ENCODE measurements around the gene DLG2.

DLG2 gene

GRCh38 chr11:84947070-84947469 lies 680.1 kb downstream of the DLG2 start:
- no peak overlapping the region for H3K4me2 ChIP-seq (ENCODE audit: low read length)
- no peak overlapping the region for H3K4me3 ChIP-seq (ENCODE audit: low read length)
- H4K20me1 ChIP-seq (ENCODE audit: control insufficient read depth, insufficient read depth, low read depth, low read length): no peaks in the 10 kb centered on the region
- H3K36me3 ChIP-seq (ENCODE audit: control insufficient read depth, low read length): no peaks in the 10 kb centered on the region
- peaks cover 10% of the 10 kb centered on the region; the same call in 1 of the 2 replicates for H3K9me3 ChIP-seq (ENCODE audit: control insufficient read depth, insufficient read depth, low read length)
- H3K9me2 ChIP-seq (replicated peaks; ENCODE audit: control insufficient read depth, low read length): no peaks in the 10 kb centered on the region
- no peaks in the 10 kb centered on the region for H3F3A ChIP-seq (ENCODE audit: control insufficient read depth, insufficient read depth)
- no peaks in the 10 kb centered on the region for H3K79me2 ChIP-seq (ENCODE audit: control insufficient read depth, low read length)
- TF ChIP-seq CTCF (IDR thresholded peaks at IDR 0.05; ENCODE audit: low read depth, low read length, poor library complexity, severe bottlenecking): no peak
- TF ChIP-seq EZH2phosphoT487 (IDR thresholded peaks at IDR 0.05; ENCODE audit: borderline replicate concordance, low read length): no peak
- no peak overlapping the region for H3K27ac ChIP-seq (ENCODE audit: low read depth, low read length)
- H3K27me3 ChIP-seq (ENCODE audit: control insufficient read depth, low read length): no peaks in the 10 kb centered on the region
- no peaks in the 10 kb centered on the region for H3K4me1 ChIP-seq (ENCODE audit: control insufficient read depth, low read length)

- no peaks in the 10 kb centered on the region for H4K20me1 ChIP-seq (ENCODE audit: control insufficient read depth, insufficient read depth, low read depth, low read length)
- no peaks in the 10 kb centered on the region for H3F3A ChIP-seq (ENCODE audit: control insufficient read depth, insufficient read depth)
- no peaks in the 10 kb centered on the region for H3K27me3 ChIP-seq (ENCODE audit: control insufficient read depth, low read length)
- H3K4me2 ChIP-seq (ENCODE audit: low read length): peak overlapping the region; percentile 23; the same call in 1 of the 2 replicates
- H3K9me2 ChIP-seq (replicated peaks; ENCODE audit: control insufficient read depth, low read length): no peaks in the 10 kb centered on the region
- no peak for TF ChIP-seq CTCF (IDR thresholded peaks at IDR 0.05; ENCODE audit: low read depth, low read length, poor library complexity, severe bottlenecking)
- no peak for TF ChIP-seq EZH2phosphoT487 (IDR thresholded peaks at IDR 0.05; ENCODE audit: borderline replicate concordance, low read length)
- H3K79me2 ChIP-seq (ENCODE audit: control insufficient read depth, low read length): no peaks in the 10 kb centered on the region
- peaks cover 10% of the 10 kb centered on the region for H3K4me1 ChIP-seq (ENCODE audit: control insufficient read depth, low read length)
- H3K27ac ChIP-seq (ENCODE audit: low read depth, low read length): no peak overlapping the region
- no peak overlapping the region for H3K4me3 ChIP-seq (ENCODE audit: low read length)
- no peaks in the 10 kb centered on the region for H3K36me3 ChIP-seq (ENCODE audit: control insufficient read depth, low read length)
- H3K9me3 ChIP-seq (ENCODE audit: control insufficient read depth, insufficient read depth, low read length): no peaks in the 10 kb centered on the region
Measured at GRCh38 chr11:84930863-84931262, 696.3 kb downstream of the DLG2 start.

GRCh38 chr11:84929738-84930137 lies 697.4 kb downstream of the DLG2 start:
- TF ChIP-seq EZH2phosphoT487 (IDR thresholded peaks at IDR 0.05; ENCODE audit: borderline replicate concordance, low read length) (no peak), CTCF (IDR thresholded peaks at IDR 0.05; ENCODE audit: low read depth, low read length, poor library complexity, severe bottlenecking) (no peak)
- H3K9me3 ChIP-seq (ENCODE audit: control insufficient read depth, insufficient read depth, low read length): no peaks in the 10 kb centered on the region
- no peak overlapping the region for H3K4me2 ChIP-seq (ENCODE audit: low read length)

More at GRCh38 chr11:84929738-84930137, 697.4 kb downstream of the DLG2 start:
- H3K27me3 ChIP-seq (ENCODE audit: control insufficient read depth, low read length): no peaks in the 10 kb centered on the region
- no peaks in the 10 kb centered on the region for H3K36me3 ChIP-seq (ENCODE audit: control insufficient read depth, low read length)
- no peaks in the 10 kb centered on the region for H4K20me1 ChIP-seq (ENCODE audit: control insufficient read depth, insufficient read depth, low read depth, low read length)
- H3K9me2 ChIP-seq (replicated peaks; ENCODE audit: control insufficient read depth, low read length): no peaks in the 10 kb centered on the region
- peaks cover 10% of the 10 kb centered on the region for H3K4me1 ChIP-seq (ENCODE audit: control insufficient read depth, low read length)
- H3K79me2 ChIP-seq (ENCODE audit: control insufficient read depth, low read length): no peaks in the 10 kb centered on the region
- no peak overlapping the region for H3K4me3 ChIP-seq (ENCODE audit: low read length)
- H3K27ac ChIP-seq (ENCODE audit: low read depth, low read length): no peak overlapping the region
- H3F3A ChIP-seq (ENCODE audit: control insufficient read depth, insufficient read depth): no peaks in the 10 kb centered on the region

Measured in DOHH2 (cell line).